IMR-90 (cell line): ENCODE results near the gene CYTH4. TPM values are rescaled to one million over a fixed set of nuclear protein-coding genes. Genes with fewer than 3 reads are reported as not detected.
A peak's percentile ranks its signal among the peaks of the same experiment; 100 is the strongest.

ENCODE experiments used
- ATAC-seq: fragments of 200-7000 bp; cut with Tn5 transposase; 2 replicates; pipeline ENCODE4 v1.9.1; 2020; ENCODE audit warnings: low read depth, mild to moderate bottlenecking, moderate library complexity
- BruUV-seq: library from RNA; stranded (reverse); fragments of 400-500 nt; replicated peaks from 2 replicates; lab custom pipeline; 2021; lab: Mats Ljungman, UMichigan
- CTCF ChIA-PET: fragments of 300-600 bp; formaldehyde crosslinking; extraction: SDS; loops from one replicate; lab custom pipeline; 2021; ENCODE audit warnings: antibody characterized with exemption; lab: Yijun Ruan, JAX
- POLR2A ChIA-PET: fragments of 300-600 bp; sonication (Branson Sonifier 250); formaldehyde crosslinking; loops from one replicate; lab custom pipeline; 2022; ENCODE audit warnings: antibody characterized with exemption; ENCODE audit not compliant: unreplicated experiment; lab: Charles Lee
- DNase-seq: peaks from one replicate; pipeline ENCODE4 v3.0.0; 2013
- H2AFZ ChIP-seq: replicated peaks from 2 replicates; pipeline ENCODE3; 2013; ENCODE audit warnings: low read length, mild to moderate bottlenecking; ENCODE audit not compliant: poor library complexity
- H2AK5ac ChIP-seq: 2 replicates; pipeline ENCODE4 v1.6.1; 2013; ENCODE audit warnings: low read depth, low read length, inconsistent platforms
- H2AK9ac ChIP-seq: replicated peaks from 2 replicates; pipeline ENCODE3; 2013; ENCODE audit warnings: mild to moderate bottlenecking, low read depth, low read length, moderate library complexity; ENCODE audit not compliant: poor library complexity
- H2BK120ac ChIP-seq: 2 replicates; pipeline ENCODE4 v1.6.1; 2013; ENCODE audit warnings: low read depth, low read length, inconsistent platforms
- H2BK15ac ChIP-seq: 3 replicates; pipeline ENCODE4 v1.6.1; 2013; ENCODE audit warnings: low read depth, low read length, inconsistent platforms
- H2BK20ac ChIP-seq: 2 replicates; pipeline ENCODE4 v1.6.1; 2013; ENCODE audit warnings: low read depth, mild to moderate bottlenecking, inconsistent platforms, low read length, moderate library complexity
- H2BK5ac ChIP-seq: 2 replicates; pipeline ENCODE4 v1.6.1; 2013; ENCODE audit warnings: mild to moderate bottlenecking, low read depth, low read length, inconsistent platforms; ENCODE audit not compliant: poor library complexity, severe bottlenecking
- H3K14ac ChIP-seq: replicated peaks from 2 replicates; pipeline ENCODE4 v1.6.1; 2013; ENCODE audit warnings: low read depth, low read length, inconsistent platforms
- H3K18ac ChIP-seq: 2 replicates; pipeline ENCODE4 v1.6.1; 2013; ENCODE audit warnings: low read depth, low read length, control low read depth
- H3K23ac ChIP-seq: 2 replicates; pipeline ENCODE4 v1.6.1; 2013; ENCODE audit warnings: low read depth, low read length, inconsistent platforms
- H3K27ac ChIP-seq: 2 replicates; pipeline ENCODE4 v1.5.1; 2013; ENCODE audit warnings: mild to moderate bottlenecking, control low read depth, low read length; ENCODE audit not compliant: insufficient read depth
- H3K27me3 ChIP-seq: 2 replicates; pipeline ENCODE4 v1.6.1; 2013; ENCODE audit warnings: low read length; ENCODE audit not compliant: control insufficient read depth, insufficient read depth
- H3K36me3 ChIP-seq: 2 replicates; pipeline ENCODE4 v1.6.1; 2013; ENCODE audit warnings: low read length, mixed read lengths; ENCODE audit not compliant: control insufficient read depth, insufficient read depth
- H3K4ac ChIP-seq: 2 replicates; pipeline ENCODE4 v1.6.1; 2013; ENCODE audit warnings: low read depth, low read length, inconsistent platforms
- H3K4me1 ChIP-seq: 2 replicates; pipeline ENCODE4 v1.6.1; 2013; ENCODE audit warnings: low read length, mixed read lengths; ENCODE audit not compliant: control insufficient read depth, insufficient read depth
- H3K4me2 ChIP-seq: 2 replicates; pipeline ENCODE4 v1.6.1; 2013; ENCODE audit warnings: low read depth, mild to moderate bottlenecking, control low read depth, low read length, moderate library complexity
- H3K4me3 ChIP-seq: 2 replicates; pipeline ENCODE4 v1.5.1; 2013; ENCODE audit warnings: low read depth, mild to moderate bottlenecking, control low read depth, low read length, moderate library complexity; ENCODE audit not compliant: insufficient read depth
- H3K56ac ChIP-seq: 2 replicates; pipeline ENCODE4 v1.6.1; 2013; ENCODE audit warnings: low read length, inconsistent platforms; ENCODE audit not compliant: insufficient read depth; ENCODE audit errors: extremely low read depth
- H3K79me1 ChIP-seq, 2 experiments: 2 replicates each; pipeline ENCODE4 v1.6.1; 2013; ENCODE audit warnings: low read length in 2 of 2, inconsistent platforms in 1 of 2, low read depth in 1 of 2
- H3K9ac ChIP-seq: 2 replicates; pipeline ENCODE4 v1.6.1; 2013; ENCODE audit warnings: low read depth, low read length, control low read depth
- H3K9me1 ChIP-seq: 2 replicates; pipeline ENCODE4 v1.6.1; 2013; ENCODE audit warnings: low read length, inconsistent platforms; ENCODE audit not compliant: insufficient read depth
- H3K9me3 ChIP-seq: 2 replicates; pipeline ENCODE4 v1.6.1; 2013; ENCODE audit warnings: low read length; ENCODE audit not compliant: control insufficient read depth, insufficient read depth
- H4K20me1 ChIP-seq: 2 replicates; pipeline ENCODE4 v1.6.1; 2013; ENCODE audit warnings: low read length, inconsistent platforms; ENCODE audit not compliant: insufficient read depth
- H4K5ac ChIP-seq: 2 replicates; pipeline ENCODE4 v1.6.1; 2013; ENCODE audit warnings: mild to moderate bottlenecking, low read depth, low read length, control low read depth
- H4K8ac ChIP-seq, 2 experiments: 2 replicates each; pipeline ENCODE4 v1.6.1; 2013; ENCODE audit warnings: low read depth in 2 of 2, low read length in 2 of 2, control low read depth in 1 of 2, inconsistent platforms in 1 of 2
- H4K91ac ChIP-seq: 2 replicates; pipeline ENCODE4 v1.6.1; 2013; ENCODE audit warnings: low read depth, low read length, inconsistent platforms; ENCODE audit not compliant: insufficient read depth
- BHLHE40 ChIP-seq: fragments of 150-350 bp; IDR thresholded peaks from 2 replicates; pipeline ENCODE4 v1.6.1; 2016; ENCODE audit warnings: mild to moderate bottlenecking, low read depth, low read length
- CEBPB ChIP-seq: IDR thresholded peaks from 2 replicates; pipeline ENCODE4 v1.6.1; 2012; ENCODE audit warnings: low read depth, low read length, improper control_type of control experiment
- CHD1 ChIP-seq: IDR thresholded peaks from 2 replicates; pipeline ENCODE4 v1.6.1; 2012; ENCODE audit warnings: low read depth, low read length, improper control_type of control experiment
- FOS ChIP-seq: fragments of 150-350 bp; IDR thresholded peaks from 2 replicates; pipeline ENCODE4 v1.6.1; 2016; ENCODE audit warnings: low read depth, low read length
- MAFK ChIP-seq: IDR thresholded peaks from 2 replicates; pipeline ENCODE4 v1.6.1; 2012; ENCODE audit warnings: low read depth, low read length, improper control_type of control experiment
- NFE2L2 ChIP-seq: fragments of 150-350 bp; IDR thresholded peaks from 2 replicates; pipeline ENCODE4 v1.6.1; 2016; ENCODE audit warnings: low read depth, mild to moderate bottlenecking, low read length
- POLR2A ChIP-seq: IDR thresholded peaks from 2 replicates; pipeline ENCODE4 v1.6.1; 2012; ENCODE audit warnings: mild to moderate bottlenecking, low read depth, low read length
- RAD21 ChIP-seq: IDR thresholded peaks from 2 replicates; pipeline ENCODE4 v1.6.1; 2012; ENCODE audit warnings: low read length, improper control_type of control experiment
- RCOR1 ChIP-seq: IDR thresholded peaks from 2 replicates; pipeline ENCODE4 v1.6.1; 2012; ENCODE audit warnings: mild to moderate bottlenecking, low read length, improper control_type of control experiment; ENCODE audit not compliant: insufficient replicate concordance
- RFX5 ChIP-seq: IDR thresholded peaks from 2 replicates; pipeline ENCODE4 v1.8.0; 2012; ENCODE audit warnings: low read depth, mild to moderate bottlenecking, low read length, moderate library complexity
- SMC3 ChIP-seq: fragments of 150-350 bp; IDR thresholded peaks from 2 replicates; pipeline ENCODE4 v1.6.1; 2016; ENCODE audit warnings: low read depth, mild to moderate bottlenecking, antibody characterized with exemption, low read length, moderate library complexity
- WGBS, 2 experiments: methylation state at CpG; one replicate each; pipeline versions ENCODE4 v1.1.5 to v1.1.7; 2013; ENCODE audit warnings: missing lambda C conversion rate in 2 of 2; ENCODE audit not compliant: insufficient read length in 1 of 2; ENCODE audit errors: extremely low coverage in 2 of 2; 5-methylcytosine and 5-hydroxymethylcytosine counted together
- dilution Hi-C: fragments of 300-500 bp; cut with HindIII; formaldehyde crosslinking; loops from one replicate; pipeline ENCODE4 v1.14.3; 2018; ENCODE audit warnings: low sequenced_read_pairs; ENCODE audit not compliant: unreplicated experiment
- in situ Hi-C: fragments of 300-500 bp; cut with MboI; formaldehyde crosslinking; loops from 3 replicates; pipeline ENCODE4 v1.14.3; 2019; ENCODE audit warnings: low sequenced_read_pairs, inconsistent platforms, mixed read lengths
- intact Hi-C: fragments of 100-400 bp; cut with micrococcal nuclease; formaldehyde crosslinking; loops from 2 replicates; pipeline ENCODE4 v1.10.0; 2022
- polyA plus RNA-seq, 3 experiments: library from polyadenylated mRNA; depleted of rRNA; stranded (reverse); fragments of >200 nt; gene quantifications; 2 replicates each; pipeline ENCODE4 v1.2.3, GENCODE V29; 2012; ENCODE audit warnings: low replicate concordance in 1 of 3
- total RNA-seq: library from RNA; depleted of rRNA; stranded (reverse); fragments of >200 nt; gene quantifications from 2 replicates; pipeline ENCODE4 v1.2.3, GENCODE V29; 2012

Gene CYTH4
- total and polyA plus RNA-seq, 2 of the 4 experiments (the other 2 are of a cell fraction) = 0.36 to 0.55 TPM

DNA sequence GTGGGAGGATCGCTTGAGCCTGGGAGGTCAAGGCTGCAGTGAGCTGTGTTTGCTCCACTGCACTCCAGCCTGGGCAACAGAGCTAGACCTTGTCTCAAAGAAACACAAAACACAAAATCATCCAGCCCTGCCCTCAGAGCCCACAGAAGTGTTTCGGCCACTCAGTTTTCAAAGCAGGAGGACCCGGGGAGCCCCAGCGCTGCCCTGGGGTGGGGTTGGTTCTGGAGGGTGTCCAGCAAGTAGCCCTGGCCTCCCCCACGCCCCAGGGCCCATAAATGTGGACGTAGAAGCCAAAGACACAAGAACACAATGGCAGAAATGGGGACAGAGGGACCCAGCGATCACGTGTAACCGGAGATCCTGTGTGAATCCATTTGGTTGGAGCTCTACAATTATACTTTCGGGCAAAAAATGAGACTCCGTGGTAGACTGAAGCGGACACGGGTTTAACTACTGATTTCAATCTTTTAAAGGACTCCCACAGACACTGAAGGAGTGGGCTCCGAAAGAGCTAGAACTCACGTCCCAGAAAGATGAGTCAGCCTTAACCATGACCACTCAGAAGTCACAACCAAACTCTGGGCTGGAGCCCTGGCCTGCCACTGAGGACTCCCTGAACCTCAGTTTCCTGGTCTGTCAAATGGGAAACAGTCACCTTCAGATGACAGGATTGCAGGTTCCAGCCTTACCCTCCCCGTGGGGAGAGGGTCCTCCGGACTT is 9.0 kb upstream of the CYTH4 start (continued):
- TF ChIP-seq MAFK (0 out of 2 replicates have a peak, but pooled peaks have one; percentile 4), RFX5 (no peak)

DNA sequence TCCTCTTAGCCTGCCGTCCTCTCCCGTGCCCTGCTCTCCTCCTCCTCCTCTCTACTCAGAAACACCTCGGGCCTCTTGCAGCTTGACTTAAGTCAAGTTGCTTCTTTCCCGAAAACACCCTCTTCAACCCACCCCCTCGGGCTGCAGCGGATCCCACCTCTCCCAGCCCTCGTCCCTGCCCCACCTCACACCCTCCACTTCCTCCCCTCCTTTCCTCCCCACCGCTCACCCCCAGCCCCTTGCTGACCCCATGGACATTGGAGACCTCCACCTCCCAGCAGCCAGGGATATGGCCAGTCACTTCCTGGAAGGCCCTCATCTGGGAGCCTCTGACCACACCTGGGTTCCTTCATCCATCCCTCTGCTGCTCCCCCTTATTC is 8.5 kb upstream of the CYTH4 start:
- no peaks in the 10 kb centered on the region for H3K9me3 ChIP-seq
- no peaks in the 10 kb centered on the region for H3K36me3 ChIP-seq
- H2AK9ac ChIP-seq = peak overlapping the region; percentile 82
- no peak overlapping the region for H3K9ac ChIP-seq
- no peak overlapping the region for H3K18ac ChIP-seq
- CTCF ChIA-PET = interaction anchor here (1.0 to 1.1 kb wide), 2 partner anchors 13 to 30 kb away, joined by 3 read pairs; no protein-coding TSS in a partner anchor
- no TSS peak for BruUV-seq
- H3K56ac ChIP-seq = no peak overlapping the region
- H3K23ac ChIP-seq = no peak overlapping the region
- H2BK20ac ChIP-seq = peak overlapping the region; percentile 98
- no peaks in the 10 kb centered on the region for H3K79me1 ChIP-seq
- no peak overlapping the region; the same call in 1 of the 2 replicates for H3K27ac ChIP-seq
- no peak for TF ChIP-seq RAD21
- TF ChIP-seq BHLHE40 = no peak
- TF ChIP-seq POLR2A = no peak
- TF ChIP-seq FOS = no peak
- no peak for TF ChIP-seq CHD1
- no peak for TF ChIP-seq MAFK
- no peak for TF ChIP-seq SMC3
- TF ChIP-seq NFE2L2 = no peak
- no peak for TF ChIP-seq RCOR1
- no peak for TF ChIP-seq CEBPB
- TF ChIP-seq RFX5 = no peak
- DNase-seq = no peak
- H2BK120ac ChIP-seq = peak overlapping the region; percentile 97
- H2AFZ ChIP-seq = peak overlapping the region; percentile 90
- POLR2A ChIA-PET = interaction anchor here (0.7 kb wide), 1 partner anchor 15 kb away, joined by 3 read pairs; no protein-coding TSS in a partner anchor
- in situ Hi-C loops (no loop called here), dilution Hi-C loops (no loop called here), intact Hi-C loops (no loop called here)
- peak overlapping the region; percentile 92 for H4K91ac ChIP-seq
- no peak overlapping the region for H3K4me2 ChIP-seq
- peak overlapping the region; percentile 72; the same call in 1 of the 2 replicates for H3K14ac ChIP-seq
- WGBS, 2 experiments = 60% methylated on average over 7 of the region's 8 CpGs; no CpG with 5 or more reads in 1 of the 2 experiments
- H3K4me1 ChIP-seq = peaks cover 5% of the 10 kb centered on the region
- H2BK15ac ChIP-seq = peak overlapping the region; percentile 98; the same call in 2 of the 3 replicates
- no peak for ATAC-seq
- H3K9me1 ChIP-seq = peaks cover 11% of the 10 kb centered on the region
- peak overlapping the region in 1 of 2 experiments; percentile 68; a peak in 3 of 4 replicates for H4K8ac ChIP-seq
- H4K20me1 ChIP-seq = no peaks in the 10 kb centered on the region
- peak overlapping the region; percentile 81; the same call in 1 of the 2 replicates for H2AK5ac ChIP-seq
- H2BK5ac ChIP-seq = peak overlapping the region; percentile 33
- peak overlapping the region; percentile 29; the same call in 1 of the 2 replicates for H4K5ac ChIP-seq
- no peaks in the 10 kb centered on the region for H3K27me3 ChIP-seq
- H3K4me3 ChIP-seq = no peak overlapping the region
- H3K4ac ChIP-seq = peak overlapping the region; percentile 87
